Epithelial cell of prostate (primary cell): ENCODE data around the gene MACROD2.
"Not testable (repeated sequence)": the region's sequence is repeated elsewhere in the genome, so short reads cannot be mapped to it uniquely, and the experiment has no call there.

ENCODE experiments used
- DNase-seq: peaks from one replicate; pipeline ENCODE4 v3.0.0-alpha.2; 2011; ENCODE audit warnings: low read depth, low spot score
- H3K27ac ChIP-seq: fragments of 450-650 bp; 2 replicates; pipeline ENCODE4 v1.5.1; 2017; ENCODE audit warnings: mild to moderate bottlenecking

The MACROD2 gene

DNA sequence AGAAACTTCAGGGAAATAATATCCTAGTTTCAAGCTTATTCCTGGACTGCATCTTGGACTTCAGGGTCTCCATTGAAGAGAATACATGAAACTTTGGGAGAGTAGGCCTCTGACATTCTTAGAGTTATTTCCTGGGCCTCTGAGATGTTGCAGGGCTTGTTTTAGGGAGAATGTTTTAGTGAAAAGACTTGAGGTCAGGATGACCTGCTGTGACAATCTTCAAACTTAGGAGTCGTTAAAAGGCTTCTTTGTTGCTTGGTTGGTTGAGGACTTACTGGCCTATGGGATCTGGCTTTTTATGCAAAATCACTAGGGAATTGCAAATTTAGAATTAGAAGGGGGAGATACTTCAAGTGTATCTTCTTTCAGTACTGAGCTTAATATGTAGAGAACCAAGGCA, 955.3 kb downstream of the MACROD2 start:
- DNase-seq, result no peak
- H3K27ac ChIP-seq, result no peak overlapping the region

DNA sequence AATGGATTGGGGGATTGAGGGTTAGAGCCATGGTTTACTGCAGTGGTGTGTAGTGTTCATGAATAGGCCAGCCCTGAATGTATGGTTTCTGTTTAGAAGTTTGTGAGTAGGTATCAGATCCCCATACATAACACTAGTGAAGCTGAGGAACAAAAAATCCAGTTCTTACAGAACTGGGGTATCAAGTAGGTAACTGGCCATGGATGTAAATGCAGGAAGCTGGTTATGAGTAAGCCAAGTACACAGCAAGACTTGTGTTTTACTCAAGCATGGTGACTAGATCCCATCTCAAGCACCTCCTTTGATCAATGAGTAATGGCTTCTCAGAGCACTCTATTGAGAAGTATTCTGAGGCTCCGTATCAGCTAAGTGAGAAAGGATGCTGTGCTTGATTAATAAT, 955.8 kb downstream of the MACROD2 start:
- H3K27ac ChIP-seq, result peak overlapping the region; percentile 17
- peak; percentile 20 for DNase-seq

DNA sequence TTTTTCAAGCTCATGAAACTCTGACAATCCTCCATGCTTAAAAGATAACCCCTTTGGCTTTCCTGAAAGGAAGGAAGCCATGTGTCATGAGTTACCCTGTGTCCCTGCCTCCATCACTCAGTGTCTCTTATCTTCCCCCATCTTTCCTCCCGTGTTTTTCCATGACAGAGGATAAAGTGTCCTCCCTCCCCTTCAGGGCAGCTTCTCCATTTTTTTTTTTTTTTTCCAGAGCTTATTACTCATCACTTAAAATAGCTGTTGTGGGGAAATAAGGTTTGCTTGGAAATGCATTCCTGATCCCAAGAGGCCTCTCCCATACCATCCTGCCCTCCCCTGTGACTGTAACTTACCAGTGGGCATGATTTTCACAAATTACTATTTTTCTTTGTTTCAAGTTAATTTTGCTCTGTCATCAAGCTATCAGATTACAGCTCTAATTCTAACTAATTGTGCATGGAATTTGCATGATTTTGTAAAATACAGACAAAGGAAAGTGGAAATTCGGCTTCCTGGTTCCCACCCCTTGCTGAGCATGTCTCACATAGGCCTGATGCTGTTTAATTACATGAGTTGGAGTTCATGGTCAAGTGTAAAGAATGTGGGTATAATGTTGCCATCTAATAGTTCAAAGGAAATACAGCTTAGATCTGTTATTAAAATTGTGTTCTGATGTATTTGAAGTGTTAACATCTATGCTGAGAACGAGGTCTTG, 956.5 kb downstream of the MACROD2 start:
- DNase-seq, result no peak
- peak overlapping the region; percentile 17 for H3K27ac ChIP-seq

- no peak overlapping the region for H3K27ac ChIP-seq
- DNase-seq, result no peak
These were observed 958.4 kb downstream of the MACROD2 start for GRCh38 chr20:14953736-14954135.

DNA sequence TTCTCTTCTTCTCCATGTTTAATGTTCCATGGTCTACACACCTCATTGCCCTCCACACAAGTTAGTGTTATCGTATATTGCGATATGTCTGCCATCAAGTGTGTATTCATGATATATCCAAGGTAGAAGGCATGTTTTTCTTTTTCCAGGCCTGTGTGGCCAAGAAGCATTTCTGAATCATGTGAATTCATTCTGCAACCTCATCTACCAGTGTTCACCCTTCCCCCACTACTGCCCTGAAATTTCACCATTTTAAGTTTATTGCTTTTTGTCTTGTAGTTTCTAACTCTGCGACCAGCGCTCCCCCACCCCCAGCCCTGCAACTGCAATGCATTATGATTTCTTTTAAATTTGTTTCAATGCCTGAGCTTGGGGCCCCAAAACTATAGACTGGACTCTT, 960.1 kb downstream of the MACROD2 start:
- no peak overlapping the region for H3K27ac ChIP-seq
- no peak for DNase-seq

- DNase-seq, result no peak
- H3K27ac ChIP-seq, result no peak overlapping the region
These were observed 960.7 kb downstream of the MACROD2 start for GRCh38 chr20:14956026-14956425.

- no peak overlapping the region for H3K27ac ChIP-seq
- DNase-seq, result no peak
These were observed 961.2 kb downstream of the MACROD2 start for GRCh38 chr20:14956538-14956937.

GRCh38 chr20:14957402-14957801, 962.1 kb downstream of the MACROD2 start:
- H3K27ac ChIP-seq, result no peak overlapping the region
- no peak for DNase-seq

DNA sequence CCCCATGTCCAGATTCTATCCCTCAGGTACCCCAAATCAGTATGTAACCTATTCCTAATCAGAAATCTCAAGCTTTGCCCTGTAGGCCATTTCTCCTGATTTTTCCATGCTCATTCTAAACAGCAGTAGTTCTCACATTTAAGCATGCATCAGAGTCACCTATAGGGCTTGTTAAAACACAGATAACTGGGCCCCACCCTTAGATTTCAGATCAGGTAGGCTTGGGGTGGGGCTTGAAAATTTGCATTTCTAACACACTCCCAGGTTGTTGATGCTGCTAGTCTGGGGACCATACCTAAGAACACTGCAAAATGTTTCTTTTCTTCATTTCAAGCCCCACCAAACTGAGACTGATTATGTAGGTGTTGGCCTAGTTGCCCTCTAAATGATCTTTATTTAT, 963.3 kb downstream of the MACROD2 start:
- no peak for DNase-seq
- H3K27ac ChIP-seq, result peak overlapping the region; percentile 79

GRCh38 chr20:14959506-14960475, 964.5 kb downstream of the MACROD2 start:
- DNase-seq, result peak; percentile 83

DNA sequence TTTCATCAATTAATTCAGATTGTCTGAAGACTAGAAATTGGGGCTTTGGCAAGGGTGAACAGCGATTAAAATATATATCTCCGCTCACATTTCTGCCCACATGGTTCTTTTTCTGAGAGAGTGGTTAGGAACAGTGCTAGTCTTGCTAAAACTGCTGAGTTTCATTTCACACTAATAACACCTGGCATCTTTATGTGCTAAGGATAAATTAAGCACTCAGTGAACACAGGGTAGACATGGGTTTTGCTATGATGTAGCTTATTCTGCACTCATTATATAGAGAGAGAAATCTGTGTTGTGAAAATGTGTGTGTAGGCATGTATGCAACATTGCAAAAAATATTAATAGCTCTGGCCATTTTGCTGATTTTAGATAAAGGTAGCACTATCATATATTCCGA, 965.5 kb downstream of the MACROD2 start:
- H3K27ac ChIP-seq, result peak overlapping the region; percentile 79

More at GRCh38 chr20:14959506-14960475, 964.5 kb downstream of the MACROD2 start:
- H3K27ac ChIP-seq, result peak overlapping the region; percentile 79

GRCh38 chr20:14963262-14963663, 967.9 kb downstream of the MACROD2 start:
- peak; percentile 84 for DNase-seq
- H3K27ac ChIP-seq, result peak overlapping the region; percentile 87

More for the DNA sequence above, 965.5 kb downstream of the MACROD2 start:
- no peak for DNase-seq

DNA sequence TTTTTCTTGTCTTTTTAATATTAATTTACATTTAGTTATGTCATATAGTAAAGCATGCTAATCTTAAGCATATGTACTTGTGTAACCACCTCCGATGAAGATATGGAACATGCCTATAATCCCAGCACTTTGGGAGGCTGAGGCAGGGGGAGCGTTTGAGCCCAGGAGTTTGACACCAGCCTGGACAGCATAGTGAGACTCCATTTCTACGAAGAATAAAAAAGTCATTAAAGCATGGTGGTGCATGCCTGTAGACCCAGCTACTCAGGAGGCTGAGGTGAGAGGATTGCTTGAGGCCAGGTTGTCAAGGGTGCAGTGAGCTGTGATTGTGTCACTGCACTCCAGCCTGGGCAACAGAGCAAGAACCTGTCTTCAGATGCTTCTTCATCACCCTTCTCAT, 970.9 kb downstream of the MACROD2 start:
- DNase-seq, result no peak
- no peak overlapping the region for H3K27ac ChIP-seq

- no peak for DNase-seq
- no peak overlapping the region for H3K27ac ChIP-seq
These were observed 971.5 kb downstream of the MACROD2 start for GRCh38 chr20:14966808-14967207.

DNA sequence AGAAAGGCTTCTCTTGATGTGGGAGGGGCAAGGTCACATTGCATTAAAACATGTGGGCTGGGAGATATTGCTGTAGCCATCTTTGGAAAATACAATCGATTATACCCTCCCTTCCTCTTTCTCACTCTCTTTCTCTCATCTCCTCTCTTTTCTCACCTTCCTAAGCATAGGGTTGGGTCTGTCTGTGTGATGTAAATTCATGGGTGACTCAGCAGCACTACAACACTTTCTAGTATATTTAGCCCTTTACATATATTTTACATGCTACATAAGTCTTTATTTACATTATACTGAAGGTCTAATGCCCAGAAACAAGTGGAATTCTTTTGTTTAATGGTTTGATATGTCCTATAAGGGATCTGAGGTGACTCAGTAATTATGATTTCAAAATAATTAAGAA, 976.9 kb downstream of the MACROD2 start:
- peak overlapping the region; percentile 22 for H3K27ac ChIP-seq
- no peak for DNase-seq

- DNase-seq, result no peak
- peak overlapping the region; percentile 22 for H3K27ac ChIP-seq
These were observed 977.4 kb downstream of the MACROD2 start for GRCh38 chr20:14972690-14973089.

GRCh38 chr20:14979453-14979986, 984.2 kb downstream of the MACROD2 start:
- no peak for DNase-seq
- peak overlapping the region; percentile 12 for H3K27ac ChIP-seq

DNA sequence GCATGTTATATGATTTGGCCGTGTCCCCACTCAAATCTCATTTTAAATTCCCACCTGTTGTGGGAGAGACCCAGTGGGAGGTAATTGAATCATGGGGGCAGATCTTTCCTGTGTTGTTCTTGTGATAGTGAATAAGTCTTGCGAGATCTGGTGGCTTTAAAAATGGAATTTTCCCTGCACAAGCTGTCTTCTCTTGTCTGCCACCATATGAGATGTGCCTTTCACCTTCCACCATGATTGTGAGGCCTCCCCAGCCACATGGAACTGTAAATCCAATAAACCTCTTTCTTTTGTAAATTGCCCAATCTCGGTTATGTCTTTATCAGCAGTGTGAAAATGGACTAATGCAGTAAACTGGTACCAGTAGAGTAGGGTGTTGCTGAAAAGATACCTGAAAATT, 986.2 kb downstream of the MACROD2 start:
- not testable (repeated sequence) for H3K27ac ChIP-seq, DNase-seq

- not testable (repeated sequence) for DNase-seq, H3K27ac ChIP-seq
These were observed 987.0 kb downstream of the MACROD2 start for GRCh38 chr20:14982324-14982723.

DNA sequence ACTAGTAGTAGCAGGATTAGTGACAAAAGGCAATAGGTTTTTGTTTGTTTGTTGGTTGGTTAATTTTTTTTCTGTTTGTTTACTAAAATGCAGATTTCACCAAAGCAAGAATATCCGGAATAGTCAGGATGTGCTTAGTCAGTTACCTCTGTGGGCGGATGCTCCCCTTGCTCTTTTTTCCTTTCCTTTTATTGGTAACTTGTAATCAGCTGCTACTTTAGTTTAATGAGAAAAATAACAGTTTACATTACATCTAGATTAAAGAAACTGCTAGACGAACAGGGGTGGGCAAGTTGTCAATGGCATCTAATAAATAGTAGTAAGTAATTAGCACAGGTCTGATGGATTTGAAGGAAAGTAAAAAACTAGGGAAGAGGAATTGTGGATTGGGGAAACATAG, 989.0 kb downstream of the MACROD2 start:
- no peak overlapping the region for H3K27ac ChIP-seq
- DNase-seq, result no peak
